ENCODE measurements around the gene RHOG. TPM values are rescaled to one million over a fixed set of nuclear protein-coding genes. Genes with fewer than 3 reads are reported as not detected.

RHOG gene
- total RNA-seq, 1 donor from 2014 or later, result 22.4 TPM

DNA sequence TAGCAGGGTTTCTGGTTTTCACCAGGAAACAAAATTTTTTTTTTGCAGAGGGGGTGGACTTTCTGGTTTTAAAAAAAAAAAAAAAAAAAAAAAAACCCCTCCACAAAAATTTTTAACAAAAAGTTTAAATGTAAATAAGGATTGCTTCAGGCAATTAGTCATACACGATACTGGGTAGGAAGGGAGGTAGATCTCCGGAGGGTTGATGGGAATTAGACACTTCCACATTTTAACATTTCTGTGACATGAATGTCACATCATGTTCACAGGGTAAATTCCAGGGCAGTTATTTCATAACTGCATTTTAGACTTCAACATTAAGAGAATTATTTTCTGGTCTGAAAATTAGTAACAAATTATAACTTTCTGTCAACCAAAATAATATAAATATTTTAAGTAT is 59.3 kb downstream of the RHOG start:
- DNase-seq (ENCODE audit: low read depth), result no peak

Other genes starting within 250 kb of the RHOG start
- gene ART5, start 199.0 kb downstream of the RHOG start, total RNA-seq, result 0.88 and 2.4 TPM in 2 replicates
- gene ART1, start 195.8 kb downstream of the RHOG start, total RNA-seq, result 2.4 and 2.7 TPM in 2 replicates
- gene CHRNA10, start 169.6 kb downstream of the RHOG start, total RNA-seq, result 0.47 and 0.59 TPM in 2 replicates
- 68.1 and 136 TPM in 2 replicates for gene NUP98, start 43.4 kb downstream of the RHOG start, total RNA-seq
- 11.5 and 13.7 TPM in 2 replicates for gene PGAP2, start 32.4 kb downstream of the RHOG start, total RNA-seq
- gene STIM1, start 14.7 kb upstream of the RHOG start, total RNA-seq, result 36.3 and 46.4 TPM in 2 replicates

Measured in myocyte (in vitro differentiated cells).